KMS-11 (cell line): ENCODE measurements around the gene FBXL17.

Experiments
- H2AFZ ChIP-seq: fragments of 200-600 bp; sonication (generic); 2 replicates; pipeline ENCODE4 v1.6.1; 2016; ENCODE audit warnings: antibody characterized with exemption, mixed run types, low read depth
- H3K27ac ChIP-seq: fragments of 200-600 bp; sonication (generic); 2 replicates; pipeline ENCODE4 v1.6.1; 2016; ENCODE audit warnings: mild to moderate bottlenecking, mixed run types
- H3K27me3 ChIP-seq: fragments of 200-600 bp; sonication (generic); 2 replicates; pipeline ENCODE4 v1.6.1; 2017; ENCODE audit warnings: mild to moderate bottlenecking, low read depth, mixed run types, moderate library complexity; ENCODE audit not compliant: insufficient read depth
- H3K36me3 ChIP-seq: fragments of 200-600 bp; sonication (generic); 2 replicates; pipeline ENCODE4 v1.6.1; 2017; ENCODE audit warnings: mild to moderate bottlenecking, mixed run types; ENCODE audit not compliant: insufficient read depth
- H3K4me1 ChIP-seq: fragments of 200-600 bp; sonication (generic); 2 replicates; pipeline ENCODE4 v1.6.1; 2016; ENCODE audit warnings: mild to moderate bottlenecking, low read depth, mixed run types; ENCODE audit not compliant: poor library complexity, severe bottlenecking
- H3K4me2 ChIP-seq: fragments of 200-600 bp; sonication (generic); 2 replicates; pipeline ENCODE4 v1.7.0; 2016; ENCODE audit warnings: mild to moderate bottlenecking, mixed run types
- H3K4me3 ChIP-seq: fragments of 200-600 bp; sonication (generic); IDR thresholded peaks from 2 replicates; pipeline ENCODE4 v1.6.1; 2017; ENCODE audit warnings: low read depth, low read length, mixed read lengths; ENCODE audit not compliant: insufficient read depth
- H3K79me2 ChIP-seq: fragments of 200-600 bp; sonication (generic); 2 replicates; pipeline ENCODE4 v1.6.1; 2016; ENCODE audit warnings: low read depth, mixed run types; ENCODE audit not compliant: insufficient read depth
- H3K9ac ChIP-seq: fragments of 200-600 bp; sonication (generic); 2 replicates; pipeline ENCODE4 v1.6.1; 2016; ENCODE audit warnings: mild to moderate bottlenecking, mixed run types
- H4K20me1 ChIP-seq: fragments of 200-600 bp; sonication (generic); 2 replicates; pipeline ENCODE4 v1.6.1; 2016; ENCODE audit warnings: mild to moderate bottlenecking, mixed run types; ENCODE audit not compliant: insufficient read depth
- TF ChIP-seq, protein P1 (sequence below): fragments of 200-600 bp; sonication (generic); conservative IDR thresholded peaks from 2 replicates; pipeline ENCODE4 v1.6.1; 2017; ENCODE audit warnings: low read depth, mild to moderate bottlenecking, antibody characterized with exemption, low read length, moderate library complexity, mixed read lengths

The FBXL17 gene

DNA sequence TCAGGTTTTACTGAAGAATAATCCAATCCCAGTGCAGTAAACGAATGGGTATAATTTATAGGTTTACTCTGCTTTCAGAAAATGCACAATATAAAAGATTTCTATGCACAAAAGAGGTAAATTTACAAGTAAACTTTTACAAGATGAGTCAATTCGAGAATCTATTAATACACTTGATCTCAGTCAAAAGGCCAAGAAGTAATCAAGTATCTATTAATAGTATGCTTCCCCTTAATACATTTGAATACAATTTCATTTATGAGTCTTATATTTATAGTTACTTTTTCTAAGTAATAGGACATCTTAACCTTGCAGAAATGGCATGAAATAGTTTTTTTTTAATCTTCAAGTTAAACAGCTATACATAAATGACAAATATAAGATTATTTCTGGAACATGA, 355.9 kb downstream of the FBXL17 start:
- Histone ChIP-seq H3K4me3 (no peak overlapping the region), H3K9ac (no peak overlapping the region), H3K36me3 (no peaks in the 10 kb centered on the region), H3K27ac (no peak overlapping the region), H4K20me1 (no peaks in the 10 kb centered on the region), H2AFZ (no peak overlapping the region), H3K4me1 (no peaks in the 10 kb centered on the region), H3K4me2 (no peak overlapping the region), H3K27me3 (no peaks in the 10 kb centered on the region), H3K79me2 (no peaks in the 10 kb centered on the region)
- TF ChIP-seq, protein P1, sequence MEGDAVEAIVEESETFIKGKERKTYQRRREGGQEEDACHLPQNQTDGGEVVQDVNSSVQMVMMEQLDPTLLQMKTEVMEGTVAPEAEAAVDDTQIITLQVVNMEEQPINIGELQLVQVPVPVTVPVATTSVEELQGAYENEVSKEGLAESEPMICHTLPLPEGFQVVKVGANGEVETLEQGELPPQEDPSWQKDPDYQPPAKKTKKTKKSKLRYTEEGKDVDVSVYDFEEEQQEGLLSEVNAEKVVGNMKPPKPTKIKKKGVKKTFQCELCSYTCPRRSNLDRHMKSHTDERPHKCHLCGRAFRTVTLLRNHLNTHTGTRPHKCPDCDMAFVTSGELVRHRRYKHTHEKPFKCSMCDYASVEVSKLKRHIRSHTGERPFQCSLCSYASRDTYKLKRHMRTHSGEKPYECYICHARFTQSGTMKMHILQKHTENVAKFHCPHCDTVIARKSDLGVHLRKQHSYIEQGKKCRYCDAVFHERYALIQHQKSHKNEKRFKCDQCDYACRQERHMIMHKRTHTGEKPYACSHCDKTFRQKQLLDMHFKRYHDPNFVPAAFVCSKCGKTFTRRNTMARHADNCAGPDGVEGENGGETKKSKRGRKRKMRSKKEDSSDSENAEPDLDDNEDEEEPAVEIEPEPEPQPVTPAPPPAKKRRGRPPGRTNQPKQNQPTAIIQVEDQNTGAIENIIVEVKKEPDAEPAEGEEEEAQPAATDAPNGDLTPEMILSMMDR = no peak

DNA sequence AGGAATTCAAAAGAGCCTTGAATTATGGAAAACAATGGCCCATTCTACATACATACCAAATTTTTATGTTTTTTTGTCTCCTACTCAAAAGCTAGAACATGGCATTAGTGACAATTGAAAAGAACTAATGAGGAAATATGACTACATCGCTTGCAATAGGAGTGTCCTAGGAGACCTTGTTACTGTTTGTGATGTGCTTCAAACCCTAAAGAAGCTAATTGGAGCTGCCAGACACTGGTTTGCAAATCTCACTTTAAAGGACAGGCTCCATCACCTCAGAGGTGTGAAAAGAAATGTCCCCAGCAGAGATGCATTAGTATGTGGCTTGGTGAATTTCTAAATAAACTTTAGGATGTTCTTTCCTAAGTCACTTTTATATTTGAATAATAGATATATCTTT, 356.9 kb downstream of the FBXL17 start:
- Histone ChIP-seq H3K9ac (no peak overlapping the region), H2AFZ (no peak overlapping the region), H3K36me3 (no peaks in the 10 kb centered on the region)

DNA sequence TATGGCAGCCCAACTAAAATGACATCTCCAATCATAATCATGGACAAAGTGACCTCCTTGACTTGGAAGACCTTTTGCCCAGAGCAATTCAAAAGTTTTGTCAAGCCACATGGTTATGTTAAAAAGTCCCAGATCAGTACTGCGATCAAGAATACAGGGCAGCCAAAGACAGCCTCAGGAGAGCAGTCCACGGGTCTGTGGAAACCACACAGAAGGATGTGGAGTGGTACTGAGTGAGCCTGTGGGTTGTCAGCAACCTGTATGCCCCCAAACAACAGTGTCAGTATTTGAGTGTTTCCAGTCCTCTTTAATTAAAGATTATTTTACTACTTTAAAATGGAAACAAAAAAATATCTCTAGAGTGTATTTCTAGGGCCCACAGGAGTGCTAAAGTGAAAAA, 365.8 kb downstream of the FBXL17 start:
- no peaks in the 10 kb centered on the region for H3K36me3 ChIP-seq
- no peak overlapping the region for H2AFZ ChIP-seq
- no peak overlapping the region for H3K4me2 ChIP-seq
- no peak overlapping the region for H3K27ac ChIP-seq
- no peak overlapping the region for H3K4me3 ChIP-seq
- H3K79me2 ChIP-seq = no peaks in the 10 kb centered on the region
- no peak overlapping the region for H3K9ac ChIP-seq
- TF ChIP-seq, protein P1 = no peak
- H4K20me1 ChIP-seq = no peaks in the 10 kb centered on the region
- no peaks in the 10 kb centered on the region for H3K27me3 ChIP-seq
- no peaks in the 10 kb centered on the region for H3K4me1 ChIP-seq

More for the DNA sequence above, 356.9 kb downstream of the FBXL17 start:
- H4K20me1 ChIP-seq = no peaks in the 10 kb centered on the region
- no peaks in the 10 kb centered on the region for H3K4me1 ChIP-seq
- no peak overlapping the region for H3K27ac ChIP-seq
- H3K4me2 ChIP-seq = no peak overlapping the region
- TF ChIP-seq, protein P1 = no peak
- H3K79me2 ChIP-seq = no peaks in the 10 kb centered on the region
- no peaks in the 10 kb centered on the region for H3K27me3 ChIP-seq
- no peak overlapping the region for H3K4me3 ChIP-seq

DNA sequence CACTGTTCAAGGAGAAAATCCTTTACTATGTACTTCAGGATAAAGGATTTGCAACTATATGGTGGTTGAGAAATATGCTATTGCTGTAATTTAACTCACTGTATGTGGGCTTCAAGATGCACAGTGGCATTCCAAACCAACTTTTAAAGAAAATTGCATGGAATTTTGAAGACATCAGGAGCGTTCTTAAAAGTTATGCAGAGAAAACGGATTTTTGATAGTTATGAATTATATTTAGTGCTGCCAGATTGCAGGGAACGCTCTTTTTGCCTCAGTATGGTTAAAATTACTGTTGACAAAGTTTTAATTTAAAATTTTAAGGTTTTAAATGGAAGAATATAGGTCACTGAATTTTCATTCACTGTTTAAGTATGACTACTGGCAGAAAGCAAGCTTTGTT, 375.1 kb downstream of the FBXL17 start:
- H3K27ac ChIP-seq = no peak overlapping the region
- no peaks in the 10 kb centered on the region for H4K20me1 ChIP-seq
- H3K9ac ChIP-seq = no peak overlapping the region
- H3K4me3 ChIP-seq = no peak overlapping the region
- no peaks in the 10 kb centered on the region for H3K79me2 ChIP-seq
- H3K4me2 ChIP-seq = no peak overlapping the region
- no peaks in the 10 kb centered on the region for H3K36me3 ChIP-seq
- peaks cover 13% of the 10 kb centered on the region for H3K4me1 ChIP-seq
- H3K27me3 ChIP-seq = no peaks in the 10 kb centered on the region
- TF ChIP-seq, protein P1 = no peak
- H2AFZ ChIP-seq = no peak overlapping the region

DNA sequence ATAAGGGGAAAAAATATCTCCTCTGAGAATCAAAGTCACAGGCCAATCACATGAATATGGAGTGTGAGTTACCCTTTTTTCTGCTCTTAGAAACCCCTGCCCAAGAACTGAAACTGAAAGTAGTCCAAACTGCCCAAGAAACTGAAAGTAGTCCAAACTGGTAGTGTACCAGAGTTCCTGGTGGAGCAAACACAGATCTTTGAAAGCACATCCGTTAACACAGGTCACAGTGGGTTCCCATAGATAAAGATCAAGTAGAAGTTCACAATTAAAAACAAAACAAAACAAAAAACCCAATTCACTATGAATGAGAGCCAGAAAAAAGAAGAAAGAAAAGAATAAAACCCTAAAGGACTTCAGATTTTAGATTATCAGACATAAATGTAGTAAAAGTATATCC, 378.7 kb downstream of the FBXL17 start:
- TF ChIP-seq, protein P1 = no peak
- H3K9ac ChIP-seq = no peak overlapping the region
- no peaks in the 10 kb centered on the region for H3K27me3 ChIP-seq
- peak overlapping the region; percentile 64 for H3K4me2 ChIP-seq
- H3K27ac ChIP-seq = peak overlapping the region; percentile 12; the same call in 1 of the 2 replicates
- no peaks in the 10 kb centered on the region for H4K20me1 ChIP-seq
- peaks cover 13% of the 10 kb centered on the region for H3K4me1 ChIP-seq
- 0 out of 2 replicates have a peak overlapping the region, but pooled peaks have one; percentile 19 for H2AFZ ChIP-seq
- H3K36me3 ChIP-seq = no peaks in the 10 kb centered on the region
- H3K79me2 ChIP-seq = no peaks in the 10 kb centered on the region
- no peak overlapping the region for H3K4me3 ChIP-seq
